Measurements from ENCODE around the gene FAM210B.

Gene FAM210B

GRCh38 chr20:56369179-56369578, 10.4 kb downstream of the FAM210B start:
- TF ChIP-seq, protein P1, sequence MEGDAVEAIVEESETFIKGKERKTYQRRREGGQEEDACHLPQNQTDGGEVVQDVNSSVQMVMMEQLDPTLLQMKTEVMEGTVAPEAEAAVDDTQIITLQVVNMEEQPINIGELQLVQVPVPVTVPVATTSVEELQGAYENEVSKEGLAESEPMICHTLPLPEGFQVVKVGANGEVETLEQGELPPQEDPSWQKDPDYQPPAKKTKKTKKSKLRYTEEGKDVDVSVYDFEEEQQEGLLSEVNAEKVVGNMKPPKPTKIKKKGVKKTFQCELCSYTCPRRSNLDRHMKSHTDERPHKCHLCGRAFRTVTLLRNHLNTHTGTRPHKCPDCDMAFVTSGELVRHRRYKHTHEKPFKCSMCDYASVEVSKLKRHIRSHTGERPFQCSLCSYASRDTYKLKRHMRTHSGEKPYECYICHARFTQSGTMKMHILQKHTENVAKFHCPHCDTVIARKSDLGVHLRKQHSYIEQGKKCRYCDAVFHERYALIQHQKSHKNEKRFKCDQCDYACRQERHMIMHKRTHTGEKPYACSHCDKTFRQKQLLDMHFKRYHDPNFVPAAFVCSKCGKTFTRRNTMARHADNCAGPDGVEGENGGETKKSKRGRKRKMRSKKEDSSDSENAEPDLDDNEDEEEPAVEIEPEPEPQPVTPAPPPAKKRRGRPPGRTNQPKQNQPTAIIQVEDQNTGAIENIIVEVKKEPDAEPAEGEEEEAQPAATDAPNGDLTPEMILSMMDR (conservative IDR thresholded peaks at IDR 0.05; ENCODE audit: control insufficient read depth, insufficient read depth, low read depth, low read length): no peak
- no peak overlapping the region for H3K4me3 ChIP-seq (ENCODE audit: control insufficient read depth, low read depth, low read length)
- DNase-seq (ENCODE audit: low read depth): no peak

GRCh38 chr20:56371977-56372376, 13.2 kb downstream of the FAM210B start:
- DNase-seq (ENCODE audit: low read depth): no peak
- TF ChIP-seq, protein P1 (conservative IDR thresholded peaks at IDR 0.05; ENCODE audit: control insufficient read depth, insufficient read depth, low read depth, low read length): no peak
- H3K4me3 ChIP-seq (ENCODE audit: control insufficient read depth, low read depth, low read length): no peak overlapping the region

DNA sequence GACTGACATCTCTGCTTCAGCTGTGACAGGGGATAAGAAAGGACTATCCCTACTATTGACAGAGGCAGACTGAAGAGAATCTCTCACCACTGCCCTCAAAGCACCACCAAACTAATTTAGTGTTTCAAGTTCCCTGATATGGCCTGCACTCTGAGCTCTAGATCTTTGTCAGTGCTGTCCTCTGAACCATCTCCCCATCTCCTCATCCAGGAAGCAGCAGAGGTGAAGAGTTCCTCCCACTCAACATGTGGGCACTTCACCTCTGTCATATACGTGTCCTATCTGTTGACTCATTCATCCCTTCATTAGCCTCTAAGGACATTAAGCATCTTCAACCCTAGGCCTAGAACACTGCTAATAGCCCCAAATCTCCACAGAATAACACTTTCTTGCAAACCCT, 14.1 kb downstream of the FAM210B start:
- no peak overlapping the region for H3K4me3 ChIP-seq (ENCODE audit: control insufficient read depth, low read depth, low read length)
- no peak for DNase-seq (ENCODE audit: low read depth)
- TF ChIP-seq, protein P1 (conservative IDR thresholded peaks at IDR 0.05; ENCODE audit: control insufficient read depth, insufficient read depth, low read depth, low read length): no peak

DNA sequence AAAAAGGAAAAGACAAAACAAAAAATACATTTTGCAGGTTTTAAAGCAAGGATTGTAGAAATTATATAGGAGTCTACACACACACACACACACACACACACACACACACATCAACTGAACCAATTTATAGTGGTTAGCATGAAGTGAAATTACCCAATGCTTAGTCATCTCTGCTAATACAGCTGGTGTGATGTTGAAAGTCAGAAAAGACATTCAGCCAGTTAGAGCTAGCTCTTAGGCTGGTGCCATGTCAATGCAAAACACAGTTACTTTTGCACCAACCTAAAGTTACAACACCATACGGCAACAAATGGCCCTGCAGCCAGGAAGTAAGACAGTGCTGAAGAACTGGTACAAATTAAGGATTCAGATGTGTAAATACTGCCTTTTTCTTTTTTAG, 15.2 kb downstream of the FAM210B start:
- no peak overlapping the region for H3K4me3 ChIP-seq (ENCODE audit: control insufficient read depth, low read depth, low read length)
- DNase-seq (ENCODE audit: low read depth): peak; percentile 96
- TF ChIP-seq, protein P1 (conservative IDR thresholded peaks at IDR 0.05; ENCODE audit: control insufficient read depth, insufficient read depth, low read depth, low read length): no peak

- TF ChIP-seq, protein P1 (conservative IDR thresholded peaks at IDR 0.05; ENCODE audit: control insufficient read depth, insufficient read depth, low read depth, low read length): no peak
- no peak for DNase-seq (ENCODE audit: low read depth)
- no peak overlapping the region for H3K4me3 ChIP-seq (ENCODE audit: control insufficient read depth, low read depth, low read length)
These were observed 17.6 kb downstream of the FAM210B start for GRCh38 chr20:56376331-56376730.

DNA sequence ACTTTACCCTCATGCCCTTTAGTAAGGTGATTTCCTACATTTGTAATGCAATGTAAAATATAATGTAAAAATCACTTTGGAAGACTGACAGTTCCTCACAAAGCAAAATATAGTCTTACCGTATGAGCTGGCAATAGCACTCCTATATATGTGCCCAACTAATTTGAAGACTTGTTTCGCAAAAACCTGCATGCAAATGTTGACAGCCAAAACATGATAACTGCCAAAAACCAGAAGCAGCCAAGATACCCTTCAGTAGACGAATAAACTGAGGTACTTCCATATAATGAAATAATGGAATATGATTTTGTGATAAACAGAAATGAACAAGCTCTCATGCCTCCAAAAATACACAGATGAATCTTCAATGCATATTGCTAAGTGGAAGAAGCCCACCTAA, 19.6 kb downstream of the FAM210B start:
- TF ChIP-seq, protein P1 (conservative IDR thresholded peaks at IDR 0.05; ENCODE audit: control insufficient read depth, insufficient read depth, low read depth, low read length): no peak
- H3K4me3 ChIP-seq (ENCODE audit: control insufficient read depth, low read depth, low read length): no peak overlapping the region
- DNase-seq (ENCODE audit: low read depth): no peak

- no peak overlapping the region for H3K4me3 ChIP-seq (ENCODE audit: control insufficient read depth, low read depth, low read length)
- TF ChIP-seq, protein P1 (conservative IDR thresholded peaks at IDR 0.05; ENCODE audit: control insufficient read depth, insufficient read depth, low read depth, low read length): no peak
- no peak for DNase-seq (ENCODE audit: low read depth)
These were observed 21.6 kb downstream of the FAM210B start for GRCh38 chr20:56380375-56380774.
